Erythroblast (primary cell): ENCODE measurements around the gene UQCR11.

Experiments
- GATA1 ChIP-seq: IDR thresholded peaks from 2 replicates; pipeline ENCODE4 v1.6.1; 2011; ENCODE audit warnings: low read depth, mild to moderate bottlenecking, control low read depth, low read length, moderate library complexity
- POLR2A ChIP-seq: IDR thresholded peaks from 2 replicates; pipeline ENCODE4 v1.6.1; 2011; ENCODE audit warnings: mild to moderate bottlenecking, low read length

DNA sequence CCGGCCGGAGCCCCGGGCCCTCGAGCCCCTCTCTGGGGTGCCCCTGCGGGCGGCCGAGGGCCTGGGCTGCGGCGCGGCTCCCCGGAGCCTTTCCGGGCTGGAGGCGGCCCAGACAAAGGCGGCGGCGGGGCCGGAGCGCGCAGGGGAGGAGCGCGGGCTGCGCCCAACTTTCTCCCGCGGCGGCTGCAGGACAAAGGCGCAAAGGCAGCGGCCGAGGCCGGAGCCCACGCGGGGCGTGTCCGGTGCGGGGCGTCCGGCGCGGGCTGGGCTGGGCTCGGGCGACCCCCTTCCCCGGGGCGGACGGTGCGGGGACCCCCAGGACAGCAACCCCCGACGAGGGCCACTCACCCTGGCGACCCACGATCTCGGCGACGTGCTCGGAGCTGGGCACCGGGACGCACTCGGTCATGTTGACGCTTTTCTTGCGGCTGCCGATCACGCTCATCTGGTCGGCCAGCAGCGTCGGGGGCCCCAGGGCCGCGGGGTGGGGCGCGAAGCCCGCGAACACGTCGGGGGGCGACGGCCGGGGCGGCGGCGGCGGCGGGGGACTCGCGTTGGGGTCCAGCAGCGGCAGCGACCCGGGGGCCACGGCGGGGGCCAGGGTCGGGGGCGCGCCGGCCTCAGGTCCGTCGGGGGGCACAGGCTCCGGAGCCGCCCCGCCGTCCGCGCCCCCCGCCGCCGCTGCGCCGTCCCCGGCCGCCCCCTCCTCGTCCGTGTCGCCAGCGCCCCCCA is 38.0 kb downstream of the UQCR11 start:
- TF ChIP-seq POLR2A (no peak), GATA1 (no peak)
